Stimulated activated CD8-positive, alpha-beta memory T cell treated with anti-CD3 and anti-CD28 coated beads, Interleukin-2, amount 100 ng/mL, for 1 hour (primary cell): ENCODE measurements around the gene MARK4.
"Not testable (repeated sequence)": the region's sequence is repeated elsewhere in the genome, so short reads cannot be mapped to it uniquely, and the experiment has no call there.

Experiments
- DNase-seq, 2 donors: peaks; one replicate each; pipeline ENCODE4 v3.0.0-alpha.2; 2020; ENCODE audit warnings: low read depth in 2 of 2

The MARK4 gene

GRCh38 chr19:45250832-45251451 is at the start of gene MARK4:
MARK4 (plus strand) TSS chr19:45251271; CDS start chr19:45251589, 318 bp downstream.
- peak; percentile 13 to 39 for DNase-seq

GRCh38 chr19:45202637-45203036 is 48.4 kb upstream of the MARK4 start:
- DNase-seq, result no peak

DNA sequence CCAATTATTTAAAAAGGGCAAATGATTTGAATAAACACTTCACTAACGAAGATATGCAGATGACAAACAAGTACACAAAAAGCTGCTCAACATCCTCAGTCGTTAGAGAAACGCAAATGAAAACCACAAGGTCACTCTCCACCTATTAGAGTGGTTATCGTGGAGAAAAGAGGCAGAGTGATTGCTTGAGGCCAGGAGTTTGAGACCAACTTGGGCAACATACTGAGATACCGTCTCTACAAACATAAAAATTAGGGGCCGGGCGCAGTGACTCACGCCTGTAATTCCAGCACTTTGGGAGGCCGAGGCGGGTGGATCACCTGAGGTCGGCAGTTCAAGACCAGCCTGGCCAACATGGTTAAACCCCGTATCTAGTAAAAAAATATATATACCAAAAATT is 45.3 kb upstream of the MARK4 start:
- DNase-seq, result no peak

- DNase-seq, result no peak
Observed at GRCh38 chr19:45206328-45206727, 44.7 kb upstream of the MARK4 start.

DNA sequence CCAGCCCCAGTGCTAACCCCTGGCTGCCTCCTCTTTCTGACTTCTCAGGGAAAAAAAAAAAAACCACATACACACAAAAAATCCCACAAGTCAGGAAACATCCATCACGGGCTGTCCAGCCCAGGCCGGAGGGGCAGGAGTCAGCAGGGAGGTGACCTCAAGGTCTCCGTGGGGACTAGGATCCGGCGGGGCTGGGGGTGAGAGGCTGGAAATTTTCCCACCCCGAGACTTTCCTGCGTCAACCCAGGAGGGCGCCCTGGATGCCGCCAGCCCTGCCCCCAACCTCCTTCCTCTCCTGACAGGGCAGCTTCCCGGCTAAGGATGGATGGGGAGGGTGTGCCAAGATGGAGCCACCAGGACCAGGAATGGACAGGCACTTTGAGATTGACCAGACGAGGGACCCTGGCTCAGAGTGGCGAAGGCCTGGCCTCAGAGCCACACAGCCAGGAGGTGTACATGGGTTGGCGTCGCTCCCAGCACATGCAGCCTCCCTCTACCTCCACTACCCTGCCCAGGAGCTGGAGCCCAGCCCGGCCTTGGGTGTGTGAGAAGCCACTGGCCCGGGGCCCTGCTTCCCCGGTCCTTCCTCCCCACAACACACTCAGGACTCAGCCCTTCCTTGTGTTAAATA is 39.2 kb upstream of the MARK4 start:
- DNase-seq, result no peak

DNA sequence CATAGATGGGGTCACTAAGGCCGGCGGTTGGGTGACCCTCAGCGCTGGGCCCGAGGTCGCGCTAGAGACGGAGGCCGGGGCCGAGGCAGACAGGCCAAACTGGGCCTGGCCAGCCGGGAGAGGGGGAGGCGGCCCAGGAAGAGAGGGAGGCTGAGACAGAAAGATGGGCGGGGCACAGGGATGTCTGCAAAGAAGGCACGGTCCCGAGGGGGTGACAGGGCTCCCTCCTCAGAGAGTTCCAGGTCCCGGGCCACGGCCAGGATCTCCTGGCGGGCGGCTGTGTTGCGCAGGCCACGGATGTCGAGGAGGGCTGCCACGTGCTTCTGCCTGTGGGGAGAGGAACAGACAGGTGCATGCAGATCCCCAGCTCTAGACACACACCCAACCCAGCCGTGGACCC is 38.0 kb upstream of the MARK4 start:
- no peak for DNase-seq

- DNase-seq, result no peak
Observed at GRCh38 chr19:45215391-45216191, 35.5 kb upstream of the MARK4 start.

- no peak for DNase-seq
Observed at GRCh38 chr19:45216667-45217066, 34.4 kb upstream of the MARK4 start.

DNA sequence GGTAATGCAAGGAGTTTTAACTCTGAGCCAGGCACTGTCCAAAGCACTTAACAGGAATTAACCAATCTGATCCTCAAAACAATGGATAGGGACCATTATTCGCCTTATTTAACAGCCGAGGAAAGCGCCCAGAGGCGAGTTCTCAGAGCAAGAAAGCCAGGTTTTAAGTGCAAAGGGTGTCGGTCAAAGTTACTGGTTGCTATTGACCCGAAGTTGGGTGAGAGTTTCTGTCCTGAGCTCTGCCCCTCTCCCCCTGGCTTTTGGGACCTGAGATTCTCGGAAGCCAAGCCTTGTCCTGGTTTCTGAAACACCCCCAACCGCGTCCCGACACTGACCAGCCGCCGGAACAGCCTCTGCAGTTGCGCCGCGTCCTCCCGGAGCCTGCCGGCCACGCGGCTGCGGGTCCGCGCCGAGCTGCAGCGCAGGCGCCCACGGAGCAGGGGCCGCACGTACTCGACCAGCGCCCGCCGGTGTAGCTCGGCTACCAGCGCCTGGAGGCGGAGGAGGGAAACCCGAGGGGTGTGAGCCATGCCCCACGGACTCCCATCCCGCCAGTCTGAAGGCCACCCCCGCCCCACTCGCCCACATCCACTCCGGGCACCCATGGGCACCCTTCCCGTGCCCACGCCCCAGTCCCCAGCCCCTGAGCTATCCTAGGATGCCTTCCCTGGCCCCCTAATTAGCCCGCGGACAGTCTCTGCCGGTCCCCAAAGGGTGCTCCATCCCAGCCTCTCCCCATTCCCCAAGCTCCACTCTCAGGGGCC is 33.7 kb upstream of the MARK4 start:
- DNase-seq, result no peak

- no peak for DNase-seq
Observed at GRCh38 chr19:45217957-45218334, 33.1 kb upstream of the MARK4 start.

DNA sequence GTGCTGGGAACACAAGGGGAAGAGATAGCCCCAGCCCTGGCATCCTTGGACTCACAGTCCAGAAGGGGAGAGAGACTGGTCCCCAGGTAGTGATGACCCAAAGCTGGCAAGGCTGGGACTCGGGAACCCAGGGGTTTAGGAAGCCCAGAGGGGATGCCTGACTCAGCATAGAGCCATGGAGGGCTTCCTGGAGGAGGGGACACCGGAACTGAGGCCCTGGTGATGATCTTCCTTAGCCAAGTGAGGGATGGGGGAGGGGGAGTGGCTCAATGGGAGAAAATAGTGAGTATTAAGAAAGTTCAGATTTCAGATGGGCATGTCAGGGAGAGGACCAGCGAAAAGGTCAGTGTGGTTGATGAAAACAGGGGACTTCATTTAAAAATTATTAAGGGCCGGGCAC is 32.6 kb upstream of the MARK4 start:
- DNase-seq, result no peak

GRCh38 chr19:45218911-45219743 is 31.9 kb upstream of the MARK4 start:
- DNase-seq, result no peak

DNA sequence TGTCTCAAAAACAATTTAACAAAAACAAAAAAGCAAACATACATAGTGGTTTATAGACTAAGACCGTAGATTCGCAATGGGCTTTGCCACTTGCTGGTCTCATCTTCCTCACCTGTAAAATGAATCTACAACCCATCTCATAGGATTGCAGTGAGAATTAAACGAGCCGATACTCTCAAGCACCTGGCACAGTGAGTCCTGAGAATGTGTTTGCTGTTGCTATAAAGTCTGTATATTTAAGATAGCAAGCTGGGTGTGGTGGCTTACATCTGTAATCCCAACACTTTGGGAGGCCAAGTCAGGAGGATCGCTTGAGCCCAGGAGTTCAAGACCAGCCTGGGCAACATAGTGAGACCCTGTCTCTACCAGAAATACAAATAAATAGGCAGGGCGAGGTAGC is 28.3 kb upstream of the MARK4 start:
- no peak for DNase-seq

- DNase-seq, result no peak
Observed at GRCh38 chr19:45223879-45224278, 27.2 kb upstream of the MARK4 start.

GRCh38 chr19:45224645-45225044 is 26.4 kb upstream of the MARK4 start:
- no peak for DNase-seq

- DNase-seq, result not testable (repeated sequence)
Observed at GRCh38 chr19:45229056-45229455, 22.0 kb upstream of the MARK4 start.

DNA sequence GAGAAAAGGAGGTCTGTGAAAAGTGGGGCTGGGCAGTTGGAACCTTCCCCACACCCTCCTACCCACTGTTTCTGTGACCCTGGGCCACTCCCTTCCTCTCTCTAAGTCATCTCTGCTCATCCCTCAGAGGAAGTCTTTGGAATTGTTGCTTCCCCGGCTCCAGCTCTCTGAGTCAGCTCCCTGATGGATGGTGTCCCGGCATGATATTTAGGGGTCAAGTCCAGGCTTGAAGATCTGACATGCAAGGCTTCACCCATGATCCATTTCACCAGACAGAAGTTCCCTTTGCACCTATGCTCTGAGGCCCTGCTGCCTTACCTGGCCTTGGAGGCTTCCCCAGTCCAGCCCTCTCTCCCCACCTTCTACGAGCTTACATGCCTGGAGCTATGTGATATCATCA is 19.2 kb upstream of the MARK4 start:
- no peak for DNase-seq

GRCh38 chr19:45234089-45234869 is 16.8 kb upstream of the MARK4 start:
- no peak for DNase-seq

DNA sequence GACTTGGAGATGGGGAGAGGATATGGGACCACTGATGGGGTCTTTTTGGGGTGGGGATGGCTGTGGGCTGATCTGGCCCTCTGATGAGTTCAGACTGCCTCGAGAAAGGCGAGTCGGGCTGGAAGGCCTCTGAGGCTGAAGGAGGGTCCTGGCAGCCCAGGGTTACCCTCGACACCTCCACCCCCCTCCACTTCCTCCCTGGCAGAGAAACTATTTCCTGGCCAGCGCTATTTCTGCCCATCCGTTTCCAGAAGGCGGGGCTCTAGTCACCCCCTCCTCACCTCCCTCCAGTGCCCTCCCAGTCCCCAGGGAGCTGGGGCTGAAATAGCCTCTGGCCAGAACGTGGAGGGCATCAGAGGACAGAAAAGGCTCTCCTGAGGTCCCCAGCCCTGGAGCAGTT is 15.6 kb upstream of the MARK4 start:
- DNase-seq, result no peak

DNA sequence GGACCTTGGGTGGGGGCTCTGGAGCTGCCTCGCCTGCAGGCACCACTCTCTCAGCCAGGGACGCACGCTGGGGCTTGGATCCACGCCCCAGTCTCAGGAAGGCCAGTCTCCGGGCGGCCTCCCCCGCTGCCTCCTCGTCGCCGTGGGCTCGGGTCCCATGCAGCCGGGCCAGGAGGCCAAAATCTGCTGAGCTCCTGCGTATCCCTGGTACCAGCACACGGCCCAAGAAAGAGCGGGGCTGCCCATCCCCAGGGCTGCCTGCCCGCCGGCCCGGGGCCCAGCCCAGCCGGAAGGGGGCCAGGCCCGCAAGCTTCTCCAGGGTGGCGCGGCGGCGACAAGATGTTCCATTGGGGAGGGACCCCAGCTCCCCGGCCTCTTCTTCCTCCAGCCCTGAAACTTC is 12.5 kb upstream of the MARK4 start:
- DNase-seq, result no peak
